Dedifferentiated amniotic fluid mesenchymal stem cell (primary cell): Measurements from ENCODE around the gene ANTXRL.
"Not testable (repeated sequence)": the region's sequence is repeated elsewhere in the genome, so short reads cannot be mapped to it uniquely, and the experiment has no call there.

Experiments used
- DNase-seq: peaks from one replicate; pipeline ENCODE4 v3.0.0-alpha.2; 2016; ENCODE audit errors: extremely low spot score

Gene ANTXRL

DNA sequence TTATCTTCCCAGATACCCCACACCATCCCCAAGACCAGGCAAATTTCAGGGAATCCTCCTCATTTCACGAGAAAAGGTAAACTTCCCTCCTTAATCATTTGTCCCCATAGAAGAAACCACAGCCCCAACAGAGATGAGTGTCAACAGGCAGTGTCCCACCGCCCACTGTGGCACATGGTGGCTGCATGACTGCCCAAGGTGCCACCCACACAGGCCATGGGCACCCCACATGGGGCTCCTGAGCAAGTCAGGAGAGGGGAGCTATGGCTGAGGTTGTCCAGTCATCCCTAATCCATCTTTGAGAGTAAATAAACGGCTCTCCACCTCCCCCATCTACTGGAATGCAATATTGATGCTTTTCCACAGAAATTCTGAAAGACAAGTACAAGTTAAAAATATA lies 44.1 kb downstream of the ANTXRL start:
- no peak for DNase-seq

DNA sequence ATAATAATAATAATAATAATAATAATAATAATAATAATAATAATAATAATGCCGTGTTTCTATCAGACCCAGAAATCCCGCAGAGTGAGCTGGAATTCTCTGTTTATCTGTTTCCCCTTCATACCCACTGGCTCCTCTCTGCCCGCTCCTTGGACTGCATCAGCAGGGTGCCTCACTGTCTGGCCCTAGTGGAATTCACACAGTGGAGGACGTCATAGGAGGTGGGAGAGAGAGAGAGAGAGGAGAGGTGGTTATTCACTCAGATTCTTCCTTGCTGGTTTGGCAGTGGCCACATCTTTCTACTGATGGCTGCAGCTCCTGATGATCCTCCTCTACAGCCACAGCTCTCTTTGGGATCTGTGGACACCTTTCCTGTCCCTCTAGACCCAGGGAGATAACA lies 78.7 kb downstream of the ANTXRL start:
- not testable (repeated sequence) for DNase-seq

DNA sequence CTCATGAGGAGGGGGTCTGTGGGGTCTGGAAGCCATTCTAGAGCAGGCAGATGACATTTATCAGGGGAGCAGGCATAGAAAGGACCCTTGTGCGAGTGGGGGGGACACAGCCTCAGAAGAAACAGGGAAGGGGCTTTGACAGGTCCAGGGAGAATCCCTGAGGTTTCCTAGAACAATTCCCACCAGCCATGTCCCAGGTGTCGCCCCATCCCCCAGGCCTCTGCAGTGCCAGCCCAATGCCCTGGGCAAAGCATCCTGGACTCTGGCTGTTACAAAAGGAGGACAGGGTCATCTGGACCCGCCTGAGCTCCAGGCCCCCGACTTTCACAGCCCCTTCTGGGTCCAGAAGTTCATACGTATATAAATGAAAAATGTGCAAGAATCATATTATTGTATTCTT lies 80.4 kb downstream of the ANTXRL start:
- not testable (repeated sequence) for DNase-seq

DNA sequence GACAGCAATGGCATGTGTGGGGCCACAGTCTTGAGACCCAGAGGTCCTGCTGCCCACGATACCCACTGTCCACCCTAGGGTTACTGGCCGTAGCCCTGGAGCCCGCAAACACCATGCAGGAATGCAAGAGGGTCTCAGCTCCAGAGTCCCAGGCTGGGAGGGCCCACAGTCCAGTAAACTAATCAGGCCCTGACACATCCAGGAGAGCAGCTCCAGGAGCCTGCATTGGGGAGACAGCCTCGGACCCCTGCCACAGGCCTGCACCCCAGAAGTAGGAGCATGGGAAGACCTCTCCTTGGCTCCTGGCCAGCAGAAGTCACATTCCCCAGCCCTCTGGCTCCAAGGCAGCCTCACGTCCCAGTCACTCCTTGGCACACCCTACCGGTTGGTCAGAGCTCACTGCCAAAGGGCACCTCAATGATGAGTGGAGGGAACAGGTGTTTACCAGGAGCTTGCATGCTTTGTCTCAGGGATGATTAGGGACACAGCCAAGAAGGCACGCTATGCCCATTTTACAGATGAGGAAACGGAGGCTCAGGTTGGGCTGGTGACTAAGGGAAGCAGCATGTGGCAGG lies 81.0 kb downstream of the ANTXRL start:
- not testable (repeated sequence) for DNase-seq

DNA sequence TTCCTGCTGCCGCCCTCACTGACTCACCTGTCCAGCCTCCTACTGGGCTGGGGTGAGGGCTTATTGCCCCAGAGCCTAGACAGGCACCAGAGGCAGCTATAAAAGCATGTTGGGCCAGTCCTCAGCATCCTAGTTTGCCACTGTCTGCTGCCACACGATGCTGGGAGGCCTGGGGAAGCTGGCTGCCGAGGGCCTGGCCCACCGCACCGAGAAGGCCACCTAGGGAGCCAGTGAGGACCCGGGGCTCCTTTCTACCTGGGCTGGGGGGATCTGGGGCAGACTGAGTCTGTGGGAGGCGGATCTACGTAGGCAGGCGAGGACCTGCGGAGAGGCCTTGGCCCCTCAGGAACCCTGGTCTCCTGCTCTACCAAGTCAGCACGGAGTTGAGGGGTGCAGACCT lies 82.2 kb downstream of the ANTXRL start:
- DNase-seq = not testable (repeated sequence)

DNA sequence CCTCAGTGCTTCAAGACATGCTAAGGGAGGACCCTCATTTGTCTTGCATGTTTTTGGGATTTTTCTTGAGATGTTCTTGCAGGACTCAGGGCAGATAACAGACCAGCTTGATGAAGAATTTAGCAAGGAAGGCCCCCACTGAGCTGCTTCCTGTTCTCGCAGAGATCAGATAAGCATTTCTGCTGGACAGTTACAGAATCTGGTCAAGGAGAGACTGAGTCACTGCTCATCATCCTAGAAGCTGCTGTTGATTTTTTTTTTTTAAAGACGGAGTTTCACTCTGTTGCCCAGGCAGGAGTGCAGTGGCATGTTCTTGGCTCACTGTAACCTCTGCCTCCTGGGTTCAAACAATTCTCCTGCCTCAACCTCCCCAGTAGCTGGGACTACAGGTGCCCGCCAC lies 87.6 kb downstream of the ANTXRL start:
- DNase-seq = not testable (repeated sequence)

DNA sequence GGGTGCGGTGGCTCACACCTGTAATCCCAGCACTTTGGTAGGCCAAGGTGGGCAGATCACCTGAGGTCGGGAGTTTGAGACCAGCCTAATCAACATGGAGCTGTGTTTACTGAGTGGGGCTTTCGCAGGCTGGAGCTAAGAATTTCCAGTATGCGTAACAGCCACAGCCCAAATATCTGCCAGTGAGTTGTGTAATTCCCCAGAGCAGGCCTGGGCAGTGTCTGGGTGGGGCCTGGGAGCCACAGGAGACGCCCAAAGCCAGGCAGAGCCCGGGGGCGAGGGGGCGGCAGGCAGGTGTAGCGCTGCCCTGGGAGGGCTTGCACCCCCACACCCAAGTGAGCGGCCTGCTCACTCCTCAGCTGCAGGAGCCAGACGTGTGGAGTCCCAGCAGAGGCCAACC lies 88.6 kb downstream of the ANTXRL start, which contains the start of gene ANXA8L1:
TSS of gene ANXA8L1 (plus strand) at position 371 of the 400 bp plus-strand sequence. CDS start 76 bp downstream, outside the sequence.
- DNase-seq = not testable (repeated sequence)

- DNase-seq = not testable (repeated sequence)
Observed at GRCh38 chr10:46377022-46377421, 90.2 kb downstream of the ANTXRL start.

DNA sequence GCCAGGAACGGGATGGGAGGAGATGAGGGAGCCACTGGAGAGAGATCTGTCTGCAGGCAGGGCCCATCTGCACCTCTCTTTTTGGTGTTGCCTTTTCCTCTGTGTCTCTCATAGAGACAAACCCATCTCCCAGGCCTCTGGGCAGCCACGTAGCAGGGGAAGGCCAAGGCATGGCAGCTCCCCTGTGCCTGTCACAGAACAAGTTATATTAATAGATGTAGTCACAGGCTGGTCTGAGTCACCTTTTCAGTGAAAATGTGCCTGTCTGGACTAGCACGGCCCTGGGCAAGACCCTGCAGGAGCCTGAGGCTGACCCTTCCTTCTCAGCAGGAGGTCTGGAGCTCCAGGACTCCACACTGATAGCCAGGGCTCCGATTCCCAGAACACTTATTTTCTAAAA lies 90.9 kb downstream of the ANTXRL start:
- DNase-seq = not testable (repeated sequence)

- not testable (repeated sequence) for DNase-seq
Observed at GRCh38 chr10:46378108-46378507, 91.3 kb downstream of the ANTXRL start.

- not testable (repeated sequence) for DNase-seq
Observed at GRCh38 chr10:46379233-46379848, 92.5 kb downstream of the ANTXRL start.
